Stimulated activated CD8-positive, alpha-beta memory T cell treated with anti-CD3 and anti-CD28 coated beads, Interleukin-15, amount 100 ng/mL, for 1 hour (primary cell): ENCODE data around the gene FOLR1.
A peak's percentile ranks its signal among the peaks of the same experiment; 100 is the strongest.

Experiments used
- DNase-seq: peaks from one replicate; pipeline ENCODE4 v3.0.0-alpha.2; 2020; ENCODE audit warnings: low read depth

FOLR1 gene

DNA sequence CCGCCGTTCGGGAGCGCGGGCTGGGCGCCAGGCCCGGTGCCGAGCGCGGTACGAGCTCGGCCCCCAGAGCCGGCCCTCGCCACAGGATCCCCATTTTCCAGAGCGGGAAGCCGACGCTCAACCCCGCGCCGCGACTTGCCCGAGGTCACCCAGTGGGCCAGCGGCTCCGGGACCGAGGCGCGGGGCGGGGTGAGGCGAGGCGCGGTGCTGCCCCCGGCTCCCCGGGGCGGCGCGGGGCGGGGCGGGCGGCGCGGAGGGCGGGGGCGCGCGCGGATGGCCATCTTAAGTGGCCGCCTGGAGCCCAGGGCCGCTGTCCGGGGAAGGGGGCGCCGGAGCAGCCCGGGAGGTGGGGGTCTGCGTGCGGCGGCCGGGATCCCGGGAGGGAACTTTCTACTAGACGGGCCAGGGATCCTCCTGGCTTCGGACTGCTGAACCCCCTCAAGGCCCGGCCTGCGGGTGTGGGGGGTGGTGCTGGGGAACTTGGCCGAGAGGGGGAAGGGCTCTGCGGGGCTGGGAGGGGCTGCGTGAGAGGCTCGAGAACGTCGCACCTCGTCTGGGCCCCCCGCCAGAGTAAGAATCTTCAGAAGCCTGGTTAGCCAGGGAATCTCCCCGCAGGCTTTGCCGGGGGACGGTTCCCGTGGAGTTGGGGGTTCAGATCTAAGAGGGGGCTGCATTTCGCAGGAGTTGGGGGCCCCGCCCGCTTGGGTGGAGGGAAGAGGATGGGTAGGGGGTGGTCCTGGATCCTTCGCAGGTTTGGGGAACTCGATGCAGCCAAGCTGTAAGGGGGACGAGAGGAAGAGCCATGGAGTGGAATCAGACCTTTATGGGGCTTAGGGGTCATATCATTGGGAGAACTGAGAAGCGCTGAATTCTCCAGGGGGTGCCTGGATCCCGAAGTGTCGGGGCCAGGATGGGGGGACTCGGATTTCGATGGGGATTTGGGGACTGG is 31.9 kb downstream of the FOLR1 start:
- peak; percentile 24 for DNase-seq

DNA sequence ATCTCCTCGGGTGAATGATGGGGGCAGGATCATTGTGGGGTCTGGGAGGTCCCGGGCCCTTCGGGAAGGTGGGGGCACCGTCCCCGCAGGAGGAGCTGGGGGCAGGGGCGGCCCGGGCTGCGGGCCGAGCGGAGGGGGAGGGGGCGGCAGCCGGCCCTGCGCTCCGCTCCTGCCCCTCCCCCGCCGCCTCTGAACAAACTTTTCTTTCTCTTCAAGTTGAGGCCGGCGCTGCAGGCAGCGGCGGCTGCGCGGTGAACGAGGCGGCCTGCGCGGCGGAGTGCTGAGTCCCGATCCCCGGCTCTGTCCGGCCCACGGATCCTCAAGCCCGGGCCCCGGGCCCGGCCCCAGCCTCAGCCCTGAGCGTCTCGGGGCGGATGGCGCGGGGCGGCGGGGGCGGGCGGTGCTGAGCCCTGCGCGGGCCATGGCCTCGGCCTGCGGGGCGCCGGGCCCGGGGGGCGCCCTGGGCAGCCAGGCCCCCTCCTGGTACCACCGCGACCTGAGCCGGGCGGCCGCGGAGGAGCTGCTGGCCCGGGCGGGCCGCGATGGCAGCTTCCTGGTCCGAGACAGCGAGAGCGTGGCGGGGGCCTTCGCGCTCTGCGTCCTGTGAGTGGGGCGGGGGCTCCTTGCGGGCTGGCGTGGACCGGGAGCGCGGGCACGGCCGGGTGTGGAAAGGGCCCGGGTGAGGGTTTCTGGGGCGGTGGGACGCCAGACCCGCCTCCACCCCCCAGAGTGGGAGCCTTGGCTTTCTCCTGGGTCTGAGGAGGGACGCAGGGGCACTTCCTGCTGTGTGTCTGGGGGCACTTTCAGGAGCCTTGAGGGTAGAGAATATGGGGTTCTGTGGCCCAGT is 32.8 kb downstream of the FOLR1 start, which contains the start of gene INPPL1:
Gene INPPL1 (plus strand): TSS at position 204 of the 847 bp plus-strand sequence. CDS start 218 bp downstream, at position 422.
- DNase-seq, result no peak

DNA sequence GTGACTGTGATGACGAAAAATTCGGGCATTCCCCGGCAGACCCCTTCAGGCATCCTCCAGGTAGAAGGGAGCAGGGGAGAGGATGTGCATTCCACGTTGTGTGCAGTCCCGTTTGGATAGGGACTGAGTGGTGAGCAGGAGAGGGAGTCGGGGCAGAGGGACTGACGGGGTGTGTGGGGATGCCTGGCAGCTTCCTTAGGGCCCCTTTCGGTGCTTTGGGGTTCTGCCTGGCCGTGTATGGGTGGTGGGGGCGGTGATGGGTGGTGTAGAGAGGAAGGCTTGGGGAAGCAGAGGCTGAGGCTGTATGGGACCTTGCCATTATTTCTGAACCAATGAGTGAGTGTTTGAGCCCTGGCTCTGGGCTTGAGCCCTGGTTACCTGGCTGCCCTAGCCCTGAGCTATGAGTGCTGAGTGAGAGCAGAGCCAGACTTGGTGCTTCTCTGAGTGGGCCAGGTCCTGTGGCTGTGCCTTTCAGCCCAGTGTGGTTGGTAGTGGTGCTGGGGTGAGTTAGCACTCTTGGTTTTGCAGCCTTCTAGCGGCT is 33.5 kb downstream of the FOLR1 start:
- no peak for DNase-seq

DNA sequence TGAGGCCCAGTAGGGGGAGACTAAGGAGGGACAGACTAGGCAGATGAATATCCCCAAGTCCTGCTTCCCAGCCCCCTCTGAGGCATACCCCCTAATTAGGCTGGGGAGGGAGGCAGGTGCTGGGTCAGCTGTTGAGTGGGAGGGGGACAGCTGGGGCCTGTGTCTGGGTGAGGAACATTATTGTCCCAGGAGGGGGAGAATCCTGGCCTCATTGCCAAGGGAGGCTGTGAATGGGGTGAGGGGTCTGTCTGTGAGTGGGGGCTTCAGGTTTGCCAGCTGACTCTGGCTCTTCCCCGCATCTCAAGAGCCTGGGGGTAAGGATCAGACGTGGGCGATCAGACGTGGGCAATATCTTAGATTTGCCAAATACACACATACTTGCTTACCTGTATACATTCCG is 34.8 kb downstream of the FOLR1 start:
- DNase-seq, result no peak

DNA sequence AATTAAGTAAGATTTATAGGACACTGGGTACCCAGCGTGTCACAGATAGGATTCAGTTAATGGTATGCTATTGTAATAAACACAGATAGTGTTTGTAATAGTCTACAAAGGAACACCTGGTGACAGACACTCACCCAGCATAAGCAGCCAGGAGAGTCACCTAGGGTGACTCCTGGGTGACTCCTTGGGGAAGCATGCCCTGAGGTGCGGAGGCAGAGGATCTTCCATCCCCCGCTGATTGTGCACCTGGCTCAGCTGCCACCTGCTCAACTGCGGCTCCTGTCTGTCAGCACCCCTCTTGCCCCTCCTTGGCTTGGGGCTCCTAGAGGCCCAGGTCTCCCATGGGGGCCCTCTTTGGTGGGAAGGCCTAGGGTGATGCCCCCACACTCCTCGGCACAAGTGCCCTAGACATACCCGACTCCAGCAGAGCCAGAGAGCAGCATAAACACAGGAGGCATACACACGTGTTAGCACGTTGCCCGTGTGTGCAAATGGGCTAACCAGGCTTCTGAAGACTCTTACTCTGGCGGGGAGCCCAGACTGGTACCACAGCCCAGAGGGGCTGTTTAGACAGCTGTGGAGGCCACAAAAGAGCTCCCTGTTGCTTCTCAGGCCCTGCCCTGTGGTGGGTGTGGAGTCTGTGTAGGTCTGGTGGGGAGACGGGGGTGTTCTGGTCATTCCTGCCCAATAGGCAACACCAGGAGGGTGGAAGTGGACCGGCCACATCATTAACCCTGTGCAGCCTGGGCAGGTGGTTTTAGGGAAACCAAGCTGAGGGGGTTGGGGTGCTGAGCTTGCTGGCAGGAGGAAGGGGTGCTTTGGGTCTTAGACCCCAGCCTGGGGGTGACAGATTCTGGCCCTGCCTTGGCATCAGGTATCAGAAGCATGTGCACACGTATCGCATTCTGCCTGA is 35.6 kb downstream of the FOLR1 start:
- DNase-seq, result no peak

DNA sequence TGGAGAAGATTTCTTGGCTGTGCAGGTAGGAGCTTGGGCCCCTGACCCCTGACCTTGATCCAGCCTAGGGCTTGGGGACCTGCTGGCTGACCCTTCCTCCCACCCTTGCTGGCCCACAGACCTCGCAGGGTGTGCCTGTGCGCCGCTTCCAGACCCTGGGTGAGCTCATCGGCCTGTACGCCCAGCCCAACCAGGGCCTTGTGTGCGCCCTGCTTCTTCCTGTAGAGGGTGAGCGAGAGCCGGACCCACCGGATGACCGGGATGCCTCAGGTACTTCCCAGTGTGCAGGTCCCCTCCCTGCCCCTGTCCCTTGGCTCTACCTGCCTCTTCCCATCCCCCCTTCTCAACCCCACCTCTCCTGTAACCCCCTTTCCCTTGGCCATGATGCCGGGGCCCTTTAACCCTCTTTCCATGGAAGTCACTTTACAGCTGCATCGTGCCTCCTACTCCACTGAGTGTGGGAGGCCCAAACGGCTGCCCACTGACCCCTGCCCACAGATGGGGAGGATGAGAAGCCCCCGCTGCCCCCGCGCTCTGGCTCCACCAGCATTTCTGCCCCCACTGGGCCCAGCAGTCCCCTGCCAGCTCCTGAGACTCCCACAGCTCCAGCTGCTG is 36.4 kb downstream of the FOLR1 start:
- no peak for DNase-seq

DNA sequence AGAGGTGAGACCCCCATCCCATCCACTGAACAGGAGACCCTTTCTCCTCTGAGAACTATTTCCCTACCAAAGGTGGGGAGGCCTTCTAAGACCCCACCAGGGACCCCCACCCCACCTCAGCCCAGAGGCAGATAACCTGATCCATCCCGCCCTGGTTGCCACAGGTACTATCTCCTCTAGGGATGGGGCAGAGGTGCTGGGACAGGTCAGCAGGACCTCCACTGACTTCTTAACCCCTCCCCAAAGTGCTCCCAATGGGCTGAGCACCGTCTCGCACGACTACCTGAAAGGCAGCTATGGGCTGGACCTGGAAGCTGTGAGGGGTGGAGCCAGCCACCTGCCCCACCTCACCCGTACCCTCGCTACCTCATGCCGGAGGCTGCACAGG is 36.9 kb downstream of the FOLR1 start:
- DNase-seq, result no peak

DNA sequence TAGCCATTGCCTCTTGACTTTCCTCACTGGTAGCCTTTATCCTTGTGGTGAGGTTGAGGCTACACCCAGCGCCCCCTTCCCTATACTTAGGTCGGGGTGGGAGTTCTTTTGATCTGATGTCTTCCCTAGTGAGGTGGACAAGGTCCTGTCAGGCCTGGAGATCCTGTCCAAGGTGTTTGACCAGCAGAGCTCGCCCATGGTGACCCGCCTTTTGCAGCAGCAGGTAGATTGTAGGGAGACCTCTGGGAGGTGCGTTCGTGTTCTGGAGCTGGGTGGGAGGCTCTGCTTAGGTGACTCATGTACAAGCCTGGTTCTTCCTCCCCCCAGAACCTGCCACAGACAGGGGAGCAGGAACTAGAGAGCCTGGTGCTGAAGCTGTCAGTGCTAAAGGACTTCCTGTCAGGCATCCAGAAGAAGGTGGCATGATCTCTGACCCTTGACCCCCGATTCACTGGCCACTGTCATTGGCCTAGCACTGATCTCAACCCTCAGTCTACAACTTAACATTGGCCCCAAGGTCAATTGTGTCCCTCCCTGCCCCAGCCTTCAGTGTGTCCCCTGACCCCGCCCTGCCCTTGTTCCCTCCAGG is 37.5 kb downstream of the FOLR1 start:
- DNase-seq, result no peak

DNA sequence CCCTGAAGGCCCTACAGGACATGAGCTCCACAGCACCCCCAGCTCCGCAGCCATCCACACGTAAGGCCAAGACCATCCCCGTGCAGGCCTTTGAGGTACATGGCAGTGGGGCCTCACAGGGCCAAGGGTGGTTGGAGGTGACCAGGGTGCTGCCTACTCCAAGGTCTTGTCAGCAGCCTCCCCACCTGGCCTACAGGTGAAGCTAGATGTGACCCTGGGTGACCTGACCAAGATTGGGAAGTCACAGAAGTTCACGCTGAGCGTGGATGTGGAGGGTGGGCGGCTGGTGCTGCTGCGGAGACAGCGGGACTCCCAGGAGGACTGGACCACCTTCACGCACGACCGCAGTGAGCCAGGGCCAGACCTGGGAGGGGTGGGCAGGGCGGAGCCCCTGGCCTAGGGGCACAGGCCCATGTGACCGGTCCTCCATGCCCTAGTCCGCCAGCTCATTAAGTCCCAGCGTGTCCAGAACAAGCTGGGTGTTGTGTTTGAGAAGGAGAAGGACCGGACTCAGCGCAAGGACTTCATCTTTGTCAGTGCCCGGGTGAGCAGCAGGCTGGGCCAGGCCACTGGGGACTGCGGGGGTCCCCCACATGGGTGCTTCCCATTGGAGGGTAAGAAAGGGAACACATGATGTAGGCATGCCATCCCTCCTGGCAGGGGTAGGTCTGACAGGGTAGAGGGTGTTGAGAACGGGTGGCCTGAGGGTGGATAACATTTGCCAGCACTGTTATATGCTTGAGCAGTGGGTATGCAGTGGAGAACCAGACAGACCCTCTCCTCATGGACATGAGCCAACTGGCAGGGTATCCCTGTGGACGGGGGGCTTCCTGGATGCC is 38.2 kb downstream of the FOLR1 start:
- no peak for DNase-seq

DNA sequence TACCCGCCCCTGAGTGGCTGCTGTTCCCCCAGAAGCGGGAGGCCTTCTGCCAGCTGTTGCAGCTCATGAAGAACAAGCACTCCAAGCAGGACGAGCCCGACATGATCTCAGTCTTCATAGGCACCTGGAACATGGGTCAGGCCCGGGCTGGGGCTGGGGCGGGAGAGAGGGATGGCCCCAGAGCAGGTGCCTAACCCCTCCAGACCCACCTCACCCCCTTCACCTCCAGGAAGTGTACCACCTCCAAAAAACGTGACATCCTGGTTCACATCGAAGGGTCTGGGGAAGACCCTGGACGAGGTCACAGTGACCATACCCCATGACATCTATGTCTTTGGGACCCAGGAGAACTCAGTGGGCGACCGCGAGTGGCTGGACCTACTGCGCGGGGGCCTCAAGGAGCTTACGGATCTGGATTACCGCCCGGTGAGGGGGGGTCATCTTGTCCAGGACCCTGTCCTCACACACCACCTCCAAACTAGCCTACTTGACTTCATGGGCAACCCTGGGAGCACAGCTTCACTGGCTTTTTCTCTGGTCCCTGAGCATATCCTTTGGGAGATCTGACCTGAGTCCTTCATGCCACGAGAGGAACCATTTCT is 38.9 kb downstream of the FOLR1 start:
- no peak for DNase-seq

DNA sequence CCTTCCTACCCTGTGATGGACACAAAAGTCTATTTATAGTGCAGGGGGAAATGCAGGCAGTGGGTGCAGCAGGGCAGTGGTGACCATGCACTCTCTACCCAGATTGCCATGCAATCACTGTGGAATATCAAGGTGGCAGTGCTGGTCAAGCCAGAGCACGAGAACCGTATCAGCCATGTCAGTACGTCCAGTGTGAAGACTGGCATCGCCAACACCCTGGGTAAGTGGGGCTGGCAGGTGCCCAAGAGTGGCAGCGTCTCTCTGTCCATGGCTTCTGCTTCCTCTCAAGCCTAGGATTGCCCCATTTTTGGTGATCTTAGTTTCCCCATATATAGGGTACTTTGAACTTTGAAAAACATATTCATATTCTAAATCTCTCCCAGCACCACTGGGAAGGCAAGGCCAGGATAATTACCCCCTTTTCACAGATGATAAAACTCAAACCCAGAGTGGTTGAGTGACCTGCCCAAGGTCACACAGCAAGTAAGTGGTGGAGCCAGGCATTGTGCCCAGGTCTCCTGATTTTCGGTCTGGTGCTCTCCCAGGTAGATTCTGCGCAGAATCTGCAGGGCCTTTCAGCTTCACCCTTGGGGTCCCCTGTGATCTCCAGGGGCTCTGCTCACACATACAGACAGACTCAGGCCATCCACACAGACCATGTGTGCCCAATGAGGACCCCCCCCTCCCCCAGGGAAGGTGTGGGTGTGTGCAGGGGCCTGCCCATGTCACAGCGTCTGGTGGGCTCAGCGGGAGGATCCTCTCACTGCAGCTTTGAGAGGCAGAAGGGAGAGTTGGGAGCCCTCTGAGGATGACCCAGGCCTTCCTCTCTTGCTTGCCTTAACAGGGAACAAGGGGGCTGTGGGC is 39.7 kb downstream of the FOLR1 start:
- no peak for DNase-seq

DNA sequence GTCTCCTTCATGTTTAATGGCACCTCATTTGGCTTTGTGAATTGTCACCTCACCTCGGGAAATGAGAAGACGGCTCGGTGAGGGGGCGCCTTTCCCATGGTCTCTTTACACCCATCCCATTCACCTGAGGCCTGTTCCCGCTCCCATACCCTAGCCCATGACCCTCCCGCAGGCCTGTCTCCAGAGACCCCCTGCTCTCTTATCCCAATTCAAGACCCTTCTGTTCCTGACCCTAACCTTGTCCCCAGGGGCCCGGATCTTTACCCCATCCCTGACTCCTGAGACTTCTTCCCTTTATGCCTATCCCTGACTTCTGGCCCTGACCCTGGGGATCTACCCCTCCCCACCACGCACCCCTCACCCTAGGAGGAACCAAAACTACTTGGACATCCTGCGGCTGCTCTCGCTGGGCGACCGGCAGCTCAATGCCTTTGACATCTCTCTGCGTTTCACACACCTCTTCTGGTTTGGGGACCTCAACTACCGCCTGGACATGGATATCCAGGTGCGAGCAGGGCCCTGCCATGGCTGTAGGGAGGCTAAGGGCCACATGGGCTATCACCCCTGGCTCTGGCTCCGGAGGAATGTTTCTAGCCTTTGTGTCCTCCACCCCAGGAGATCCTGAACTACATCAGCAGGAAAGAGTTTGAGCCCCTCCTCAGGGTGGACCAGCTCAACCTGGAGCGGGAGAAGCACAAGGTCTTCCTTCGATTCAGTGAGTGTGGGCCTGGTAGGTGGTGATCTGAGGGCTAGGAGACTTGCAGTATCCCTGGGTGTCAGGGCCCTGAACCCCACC is 40.5 kb downstream of the FOLR1 start:
- no peak for DNase-seq

DNA sequence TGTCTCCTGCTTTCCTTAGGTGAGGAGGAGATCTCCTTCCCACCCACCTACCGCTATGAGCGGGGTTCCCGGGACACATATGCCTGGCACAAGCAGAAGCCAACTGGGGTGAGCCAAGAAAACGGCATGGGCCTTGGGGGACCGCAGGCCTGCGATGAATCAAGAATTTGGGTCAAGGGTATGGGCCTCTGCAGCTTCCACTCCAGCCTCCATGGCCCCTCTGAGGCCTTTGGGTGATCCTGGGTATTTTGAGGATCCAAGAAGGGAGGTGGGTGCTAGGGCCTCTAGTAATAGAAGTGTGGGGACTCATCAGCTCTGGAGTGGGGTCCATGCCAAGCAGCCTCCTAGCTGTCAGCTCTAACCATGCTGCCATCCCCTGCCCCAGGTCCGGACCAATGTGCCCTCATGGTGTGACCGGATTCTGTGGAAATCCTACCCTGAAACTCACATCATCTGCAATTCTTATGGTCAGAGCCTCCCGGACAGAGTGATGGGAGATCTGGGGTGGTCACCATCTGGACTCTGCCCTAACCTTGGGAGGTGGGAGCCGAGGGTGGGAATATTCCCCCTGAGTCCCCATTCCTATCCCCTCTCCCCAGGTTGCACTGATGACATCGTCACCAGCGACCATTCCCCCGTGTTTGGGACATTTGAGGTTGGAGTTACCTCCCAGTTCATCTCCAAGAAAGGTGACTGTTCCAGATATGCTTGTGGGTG is 41.3 kb downstream of the FOLR1 start:
- no peak for DNase-seq

DNA sequence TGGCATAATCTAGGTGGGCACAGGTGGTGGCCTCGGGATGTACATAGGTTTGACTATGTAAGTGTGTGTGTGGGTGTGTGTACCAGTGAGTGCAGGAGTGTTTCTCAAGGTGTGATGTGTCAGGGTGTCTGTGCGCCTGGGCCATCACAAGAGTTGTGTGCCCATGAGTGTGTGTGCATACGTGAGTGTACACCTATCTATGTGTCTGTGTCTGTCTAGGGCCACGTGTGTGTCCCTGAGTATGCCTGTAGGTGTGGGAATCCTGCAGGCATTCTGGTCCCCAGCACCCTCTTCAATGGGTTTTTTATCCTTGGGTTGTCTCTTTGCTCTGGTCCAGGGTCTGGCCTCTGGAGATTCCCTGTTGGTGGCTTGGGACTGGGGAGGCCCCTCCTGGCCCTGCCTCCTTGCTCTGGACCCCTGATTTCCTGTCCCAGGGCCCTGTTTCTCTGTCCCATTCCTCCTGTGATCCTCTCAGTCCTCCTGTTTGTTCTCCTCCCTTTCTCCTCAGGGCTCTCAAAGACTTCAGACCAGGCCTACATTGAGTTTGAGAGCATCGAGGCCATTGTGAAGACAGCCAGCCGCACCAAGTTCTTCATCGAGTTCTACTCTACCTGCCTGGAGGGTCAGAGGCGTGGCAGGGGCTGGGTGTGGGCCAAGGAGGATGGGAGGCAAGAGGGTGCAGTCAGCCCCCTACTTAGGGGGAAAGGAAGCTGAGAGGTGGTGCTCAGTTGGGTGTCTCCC is 42.0 kb downstream of the FOLR1 start:
- DNase-seq, result no peak

DNA sequence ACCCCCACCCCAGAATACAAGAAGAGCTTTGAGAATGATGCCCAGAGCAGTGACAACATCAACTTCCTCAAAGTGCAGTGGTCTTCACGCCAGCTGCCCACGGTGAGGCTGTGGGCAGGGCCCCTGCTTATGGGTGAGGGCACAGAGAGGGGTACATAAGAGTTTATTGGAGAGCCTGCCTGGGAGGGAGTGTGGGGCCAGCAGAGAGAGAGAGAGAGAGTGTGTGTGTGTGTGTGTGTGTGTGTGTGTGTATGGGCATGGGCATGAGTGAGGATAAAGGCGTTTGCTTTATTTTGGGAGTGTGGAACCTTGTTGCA is 42.5 kb downstream of the FOLR1 start:
- no peak for DNase-seq

DNA sequence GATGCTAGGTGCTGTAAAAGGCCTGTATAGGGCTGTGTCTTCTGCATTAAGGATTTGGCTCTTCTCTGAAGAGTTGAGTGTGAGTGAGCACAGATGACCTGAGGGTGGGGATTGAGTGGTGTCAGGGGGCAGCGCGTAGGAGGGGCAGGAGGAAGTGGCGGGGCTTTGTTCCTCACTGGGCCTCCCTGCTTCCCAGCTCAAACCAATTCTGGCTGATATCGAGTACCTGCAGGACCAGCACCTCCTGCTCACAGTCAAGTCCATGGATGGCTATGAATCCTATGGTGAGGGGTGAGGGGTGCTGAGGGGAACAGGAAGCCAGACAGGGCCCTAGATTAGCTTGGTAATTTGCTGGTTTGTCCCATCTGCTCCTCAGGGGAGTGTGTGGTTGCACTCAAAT is 43.0 kb downstream of the FOLR1 start:
- DNase-seq, result no peak
